Lung microvascular endothelial cell (primary cell): ENCODE results near the gene CDX4. TPM values are rescaled to one million over a fixed set of nuclear protein-coding genes. Genes with fewer than 3 reads are reported as not detected.
"Not testable (repeated sequence)": the region's sequence is repeated elsewhere in the genome, so short reads cannot be mapped to it uniquely, and the experiment has no call there.

ENCODE experiments used
- DNase-seq, 2 donors: peaks; one replicate each; pipeline versions ENCODE4 v3.0.0 to v3.0.0-alpha.2; 2010; ENCODE audit warnings: low read depth in 2 of 2
- total RNA-seq: library from RNA; depleted of rRNA; stranded (reverse); fragments of >200 nt; gene quantifications from 2 replicates; pipeline ENCODE4 v1.2.1, GENCODE V29; 2014

Gene CDX4, protein sequence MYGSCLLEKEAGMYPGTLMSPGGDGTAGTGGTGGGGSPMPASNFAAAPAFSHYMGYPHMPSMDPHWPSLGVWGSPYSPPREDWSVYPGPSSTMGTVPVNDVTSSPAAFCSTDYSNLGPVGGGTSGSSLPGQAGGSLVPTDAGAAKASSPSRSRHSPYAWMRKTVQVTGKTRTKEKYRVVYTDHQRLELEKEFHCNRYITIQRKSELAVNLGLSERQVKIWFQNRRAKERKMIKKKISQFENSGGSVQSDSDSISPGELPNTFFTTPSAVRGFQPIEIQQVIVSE
- not detected in 2 replicates for total RNA-seq

DNA sequence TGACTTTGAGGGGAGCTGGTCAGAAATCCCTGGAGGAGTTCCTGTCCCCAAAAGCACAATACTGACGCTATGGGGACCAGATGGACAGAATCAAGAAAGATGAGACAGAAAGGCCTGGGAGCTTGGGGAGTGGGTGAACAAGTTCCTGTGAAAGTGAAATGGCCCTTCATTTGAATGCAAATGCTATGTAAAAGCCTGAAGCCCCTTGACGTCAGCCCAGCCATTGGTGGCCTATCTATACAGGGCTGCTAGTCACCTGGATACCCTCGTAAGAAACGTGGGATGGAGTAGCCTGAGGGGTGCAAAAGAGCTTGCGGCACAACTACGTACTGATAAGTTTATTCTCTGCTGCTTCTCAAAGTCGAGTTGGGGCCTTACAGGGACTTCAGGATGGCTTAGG, at the start of gene CDX4:
CDX4 (plus strand) TSS at position 223 of the 400 bp plus-strand sequence. CDS start 201 bp downstream, outside the sequence.
- no peak for DNase-seq

- no peak for DNase-seq
Observed at GRCh38 chrX:73398185-73398914, 48.5 kb upstream of the CDX4 start.

DNA sequence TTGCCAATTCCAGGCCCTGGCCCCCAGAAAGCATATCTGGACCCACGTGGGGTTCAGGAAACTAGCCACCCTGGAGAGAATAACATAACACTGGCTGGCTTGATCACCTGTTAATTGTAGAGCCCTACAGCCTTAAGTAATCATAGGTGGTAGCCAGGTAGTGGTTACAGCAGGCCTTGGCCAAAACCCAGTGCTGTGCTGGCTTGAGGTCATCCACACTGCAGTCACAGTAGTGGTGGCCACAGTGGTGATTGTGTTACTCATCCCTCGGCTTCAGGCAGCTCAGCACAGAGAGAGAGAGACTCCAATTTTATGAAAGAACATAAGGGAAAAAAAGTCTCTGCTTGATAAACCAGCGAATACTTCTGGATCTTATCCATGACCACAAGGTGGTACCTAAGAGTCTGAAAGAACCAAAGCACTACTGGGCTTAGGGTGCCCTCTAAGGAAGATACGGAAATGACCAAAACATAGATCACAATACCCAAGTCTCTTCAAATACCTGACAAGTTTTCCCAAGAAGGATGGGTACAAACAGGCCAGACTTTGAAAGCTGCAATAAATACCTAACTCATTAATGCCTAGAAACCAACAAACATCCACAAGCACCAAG, 46.6 kb upstream of the CDX4 start:
- no peak for DNase-seq

- no peak for DNase-seq
Observed at GRCh38 chrX:73401591-73402266, 45.1 kb upstream of the CDX4 start.

DNA sequence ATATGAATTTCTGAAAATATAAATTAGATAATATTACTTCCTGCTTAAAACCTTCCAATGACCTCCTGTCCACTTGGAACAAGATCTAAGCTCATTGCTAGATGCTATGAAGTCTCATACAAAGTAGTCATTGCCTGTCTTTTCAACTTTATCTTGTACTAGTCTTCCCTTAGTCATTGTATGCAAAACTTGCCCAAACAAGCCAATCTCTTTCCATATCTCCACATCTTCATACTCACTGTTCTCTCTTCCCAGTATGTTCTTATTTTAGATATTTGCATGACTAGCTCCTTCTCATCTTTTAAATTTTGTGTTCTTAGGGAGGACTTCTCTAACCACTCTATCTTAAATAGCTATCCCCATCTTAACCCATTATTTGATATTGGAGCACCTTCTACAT, 33.9 kb upstream of the CDX4 start:
- no peak for DNase-seq

GRCh38 chrX:73447311-73447794, 500 bp downstream of the CDX4 start:
- no peak for DNase-seq

DNA sequence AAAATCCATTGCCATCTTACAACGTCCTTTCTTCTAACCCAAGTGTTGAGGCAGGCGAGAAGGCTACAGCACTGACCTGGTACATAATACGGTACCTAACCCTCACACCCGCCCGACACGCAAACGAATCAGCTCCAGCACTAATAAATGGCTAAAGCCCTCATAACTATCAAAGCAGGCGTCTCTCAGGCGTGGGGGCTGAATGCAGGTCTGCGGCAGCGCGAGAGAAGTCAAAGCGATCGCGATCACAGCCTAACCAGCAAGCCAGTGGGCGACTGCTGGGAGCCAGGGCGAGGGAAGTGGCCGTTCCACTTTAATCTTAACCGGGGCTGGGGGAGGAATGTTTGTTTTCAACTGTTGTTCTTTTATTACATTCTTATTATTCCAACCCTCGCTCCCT, 1.5 kb downstream of the CDX4 start:
- DNase-seq: no peak

DNA sequence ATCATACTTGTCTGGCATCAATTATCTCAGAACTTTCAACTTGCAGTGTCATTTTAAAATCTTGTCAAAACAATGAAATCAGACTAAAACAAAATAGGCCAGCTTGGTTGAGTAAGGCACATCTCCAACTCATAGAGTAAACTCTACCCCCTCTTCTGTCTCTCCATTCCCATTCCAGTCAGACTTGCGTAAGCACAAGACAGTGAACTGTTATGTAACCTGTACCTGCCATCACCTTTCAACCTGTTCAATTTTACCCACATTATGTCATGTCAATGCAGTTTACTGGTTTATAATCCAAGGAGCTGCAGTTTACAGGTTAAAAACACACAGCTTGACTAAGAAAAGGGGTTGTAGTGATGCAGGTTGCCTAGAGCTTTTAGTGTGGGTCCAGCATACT, 8.3 kb downstream of the CDX4 start:
- no peak for DNase-seq

DNA sequence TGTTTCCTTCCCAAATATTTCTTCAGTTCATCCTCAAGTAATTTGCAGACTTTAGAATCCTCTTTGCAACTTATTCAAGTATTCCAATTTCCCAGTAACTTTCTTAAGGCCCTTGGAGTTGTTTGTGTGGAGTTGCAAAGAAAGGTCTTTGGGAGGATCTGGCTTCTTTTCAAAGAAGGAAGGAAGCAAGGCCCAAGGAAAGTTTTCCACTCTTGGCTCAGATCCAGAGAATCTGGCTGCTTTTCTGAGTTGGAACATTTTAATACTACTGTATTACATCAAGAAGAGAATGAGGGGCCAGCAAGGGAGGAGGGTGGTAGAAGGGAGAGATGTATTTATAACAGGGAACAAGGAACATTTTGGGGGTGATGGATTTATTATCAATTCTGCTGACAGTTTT, 10.5 kb downstream of the CDX4 start:
- peak in 1 of 2 donors; percentile 14 for DNase-seq

DNA sequence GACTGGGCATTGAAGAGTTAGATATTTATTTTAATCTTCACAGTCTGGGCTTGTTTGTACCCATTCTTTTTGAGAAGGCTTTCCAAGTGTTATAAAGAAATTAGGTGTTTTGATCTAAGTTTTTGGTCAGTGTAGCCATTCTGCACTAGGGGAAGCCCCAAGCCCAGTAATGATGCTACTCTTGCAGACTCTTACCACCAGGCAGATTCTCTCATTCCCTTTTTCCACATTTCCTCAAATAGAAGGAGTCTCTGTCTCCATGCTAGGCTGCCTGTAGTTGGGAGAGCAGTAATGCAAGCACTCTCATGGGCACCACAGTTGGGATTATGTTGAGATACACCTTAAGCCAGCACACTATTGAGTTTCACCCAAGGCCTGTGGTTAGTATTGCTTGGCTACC, 21.5 kb downstream of the CDX4 start:
- no peak for DNase-seq

- no peak for DNase-seq
Observed at GRCh38 chrX:73478961-73479360, 32.1 kb downstream of the CDX4 start.

DNA sequence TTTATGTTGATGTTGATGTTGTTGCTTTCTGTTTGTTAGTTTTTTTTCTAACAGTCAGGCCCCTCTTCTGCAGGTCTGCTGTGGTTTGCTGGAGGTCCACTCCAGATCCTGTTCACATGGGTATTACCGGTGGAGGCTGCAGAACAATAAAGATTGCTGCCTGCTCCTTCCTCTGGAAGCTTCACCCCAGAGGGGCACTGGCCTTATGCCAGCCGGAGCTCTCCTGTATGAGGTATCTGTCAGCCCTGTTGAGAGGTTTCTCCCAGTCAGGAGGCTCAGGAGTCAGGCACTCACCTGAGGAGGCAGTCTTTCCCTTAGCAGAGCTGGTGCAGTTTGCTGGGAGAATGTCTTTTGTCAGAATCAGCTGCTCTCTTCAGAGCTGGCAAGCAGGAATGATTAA, 34.7 kb downstream of the CDX4 start:
- no peak for DNase-seq

DNA sequence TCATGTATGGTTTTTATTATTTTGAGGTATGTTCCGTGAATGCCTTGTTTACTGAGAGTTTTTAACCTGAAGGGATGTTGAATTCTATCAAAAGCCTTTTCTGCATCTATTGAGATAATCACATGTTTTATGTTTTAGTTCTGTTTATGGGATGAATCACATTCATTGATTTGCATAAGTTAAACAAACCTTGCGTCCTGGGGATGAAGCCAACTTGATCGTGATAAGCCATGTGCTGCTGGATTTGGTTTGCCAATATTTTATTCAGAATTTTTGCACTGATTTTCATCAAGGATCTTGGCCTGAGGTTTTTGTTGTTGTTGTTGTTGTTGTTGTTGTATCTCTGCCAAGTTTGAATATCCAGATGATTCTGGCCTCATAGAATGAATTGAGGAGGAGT, 43.8 kb downstream of the CDX4 start:
- no peak for DNase-seq

DNA sequence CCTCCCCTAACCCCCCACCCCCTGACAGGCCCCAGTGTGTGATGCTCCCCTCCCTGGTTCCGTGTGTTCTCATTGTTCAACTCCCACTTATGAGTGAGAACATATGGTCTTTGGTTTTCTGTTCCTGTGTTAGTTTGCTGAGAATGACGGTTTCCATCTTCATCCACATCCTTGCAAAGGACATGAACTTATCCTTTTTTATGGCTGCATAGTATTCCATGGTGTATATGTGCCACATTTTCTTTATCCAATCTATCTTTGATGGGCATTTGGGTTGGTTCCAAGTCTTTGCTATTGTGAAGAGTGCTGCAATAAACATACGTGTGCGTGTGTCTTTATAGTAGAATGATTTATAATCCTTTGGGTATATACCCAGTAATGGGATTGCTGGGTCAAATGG, 45.3 kb downstream of the CDX4 start:
- DNase-seq: not testable (repeated sequence)

Other genes with a start within 250 kb of the CDX4 start
- gene NAP1L2, start 232.2 kb upstream of the CDX4 start, total RNA-seq: 0.65 and 2.0 TPM in 2 replicates
- gene CHIC1, start 116.1 kb downstream of the CDX4 start, total RNA-seq: 4.8 and 5.8 TPM in 2 replicates